HepG2 (cell line): Measurements from ENCODE around the gene SYNGR2. TPM values are rescaled to one million over a fixed set of nuclear protein-coding genes. Genes with fewer than 3 reads are reported as not detected.

Experiments
- ATAD3A ChIP-seq: sonication (generic); formaldehyde crosslinking; IDR thresholded peaks from 2 replicates; pipeline ENCODE4 v1.4.0; 2020; ENCODE audit warnings: missing genetic modification reagents
- ATF7 ChIP-seq, 2 experiments: fragments of 450-650 bp in 1 of 2; sonication (generic) in 1 of 2; formaldehyde crosslinking in 1 of 2; IDR thresholded peaks; 2 replicates each; pipeline versions ENCODE4 v1.4.0 to v1.6.1; 2016 to 2020; ENCODE audit warnings: antibody characterized with exemption in 1 of 2, mild to moderate bottlenecking in 1 of 2, missing genetic modification reagents in 1 of 2
- FOSL2 ChIP-seq: sonication (generic); formaldehyde crosslinking; IDR thresholded peaks from 2 replicates; pipeline ENCODE4 v1.4.0; 2020; ENCODE audit warnings: missing genetic modification reagents
- KLF15 ChIP-seq: sonication (generic); formaldehyde crosslinking; IDR thresholded peaks from 2 replicates; pipeline ENCODE4 v1.8.1; 2023; ENCODE audit warnings: borderline replicate concordance, mild to moderate bottlenecking, inconsistent platforms, missing genetic modification reagents, mixed read lengths
- KMT2B ChIP-seq: IDR thresholded peaks from 2 replicates; pipeline ENCODE4 v1.6.1; 2016; ENCODE audit warnings: missing genetic modification reagents, missing compliant biosample characterization
- MYC ChIP-seq: sonication (generic); formaldehyde crosslinking; IDR thresholded peaks from 2 replicates; pipeline ENCODE4 v1.9.0; 2021; ENCODE audit warnings: missing genetic modification reagents, borderline replicate concordance
- NFYC ChIP-seq: IDR thresholded peaks from 2 replicates; pipeline ENCODE4 v1.6.1; 2016; ENCODE audit warnings: missing genetic modification reagents, missing compliant biosample characterization
- NR2F1 ChIP-seq, 2 experiments: fragments of 450-650 bp in 1 of 2; formaldehyde crosslinking in 1 of 2; IDR thresholded peaks; 2 replicates each; pipeline versions ENCODE4 v1.5.0 to v1.6.1; 2016 to 2020; ENCODE audit warnings: mild to moderate bottlenecking in 1 of 2, missing compliant biosample characterization in 1 of 2, missing genetic modification reagents in 1 of 2, moderate library complexity in 1 of 2
- SOX6 ChIP-seq, 2 experiments: fragments of 450-650 bp in 1 of 2; sonication (generic) in 1 of 2; formaldehyde crosslinking in 1 of 2; IDR thresholded peaks; 2 replicates each; pipeline versions ENCODE4 v1.4.0 to v1.6.1; 2017 to 2020; ENCODE audit warnings: antibody characterized with exemption in 1 of 2, mild to moderate bottlenecking in 1 of 2, missing genetic modification reagents in 1 of 2
- THAP8 ChIP-seq: sonication (generic); formaldehyde crosslinking; IDR thresholded peaks from 2 replicates; pipeline ENCODE4 v1.5.1; 2020; ENCODE audit warnings: missing genetic modification reagents, mild to moderate bottlenecking, borderline replicate concordance
- ZBTB2 ChIP-seq: sonication (generic); formaldehyde crosslinking; IDR thresholded peaks from 2 replicates; pipeline ENCODE4 v1.8.0; 2022; ENCODE audit warnings: low read depth, missing genetic modification reagents
- ZNF12 ChIP-seq: sonication (generic); formaldehyde crosslinking; IDR thresholded peaks from 2 replicates; pipeline ENCODE4 v1.5.0; 2020; ENCODE audit warnings: missing genetic modification reagents
- ZNF121 ChIP-seq: sonication (generic); formaldehyde crosslinking; IDR thresholded peaks from 2 replicates; pipeline ENCODE4 v1.5.0; 2020; ENCODE audit warnings: mild to moderate bottlenecking, missing genetic modification reagents
- ZNF335 ChIP-seq: sonication (generic); formaldehyde crosslinking; IDR thresholded peaks from 2 replicates; pipeline ENCODE4 v1.4.0; 2020; ENCODE audit warnings: missing genetic modification reagents
- ZNF430 ChIP-seq: sonication (generic); formaldehyde crosslinking; IDR thresholded peaks from 2 replicates; pipeline ENCODE4 v1.9.0; 2021; ENCODE audit warnings: mild to moderate bottlenecking, missing genetic modification reagents
- ZNF446 ChIP-seq: sonication (generic); formaldehyde crosslinking; IDR thresholded peaks from 2 replicates; pipeline ENCODE4 v1.5.0; 2020; ENCODE audit warnings: mild to moderate bottlenecking, missing genetic modification reagents
- ZNF572 ChIP-seq: sonication (generic); formaldehyde crosslinking; IDR thresholded peaks from 2 replicates; pipeline ENCODE4 v1.5.1; 2020; ENCODE audit warnings: mild to moderate bottlenecking, missing genetic modification reagents
- ZNF589 ChIP-seq: sonication (generic); formaldehyde crosslinking; conservative IDR thresholded peaks from 2 replicates; pipeline ENCODE4 v1.8.0; 2022; ENCODE audit warnings: mild to moderate bottlenecking, moderate library complexity, missing genetic modification reagents
- ZNF780A ChIP-seq: sonication (generic); formaldehyde crosslinking; IDR thresholded peaks from 2 replicates; pipeline ENCODE4 v1.8.0; 2022; ENCODE audit warnings: mild to moderate bottlenecking, missing genetic modification reagents, moderate library complexity
- ZNF816 ChIP-seq: sonication (generic); formaldehyde crosslinking; IDR thresholded peaks from 2 replicates; pipeline ENCODE4 v1.8.0; 2022; ENCODE audit warnings: missing genetic modification reagents, mild to moderate bottlenecking, borderline replicate concordance
- ZSCAN30 ChIP-seq: sonication (generic); formaldehyde crosslinking; IDR thresholded peaks from 2 replicates; pipeline ENCODE4 v1.5.0; 2020; ENCODE audit warnings: mild to moderate bottlenecking, missing genetic modification reagents
- polyA plus RNA-seq, 8 experiments: library from polyadenylated mRNA; depleted of rRNA in 3 of 8; stranded (reverse) in 7 of 8; unstranded in 1 of 8; fragments of >200 nt; fragmentation: Illumina TruSeq in 4 of 8; extraction: Trizol in 4 of 8; gene quantifications; 2 replicates each; pipeline versions ENCODE4 v1.2.1 to v1.2.3, GENCODE V29; 2011 to 2016; ENCODE audit warnings: low read depth in 4 of 8, missing spikeins in 1 of 8, mixed read lengths in 1 of 8; ENCODE audit not compliant: insufficient read depth in 1 of 8
- total RNA-seq, 5 experiments: library from RNA; depleted of rRNA; stranded (reverse); fragments of >200 nt; fragmentation: Illumina TruSeq; extraction: Trizol; gene quantifications; 2 replicates each; pipeline ENCODE4 v1.2.3, GENCODE V29; 2016; ENCODE audit warnings: low read depth in 1 of 5
- TF ChIP-seq, protein P1 (sequence below): sonication (generic); formaldehyde crosslinking; IDR thresholded peaks from 2 replicates; pipeline ENCODE4 v1.8.1; 2022; ENCODE audit warnings: mild to moderate bottlenecking, missing genetic modification reagents
- TF ChIP-seq, protein P2 (sequence below): sonication (generic); formaldehyde crosslinking; IDR thresholded peaks from 2 replicates; pipeline ENCODE4 v1.4.0; 2020; ENCODE audit warnings: missing genetic modification reagents
- TF ChIP-seq, protein P3 (sequence below): sonication (generic); formaldehyde crosslinking; IDR thresholded peaks from 2 replicates; pipeline ENCODE4 v1.8.1; 2023; ENCODE audit warnings: missing genetic modification reagents, mild to moderate bottlenecking, borderline replicate concordance

The SYNGR2 gene
- total and polyA plus RNA-seq, 2 of the 13 experiments (the other 11 are each of a cell fraction or from before 2014, with no cell fraction given), result 46.7 to 170 TPM

DNA sequence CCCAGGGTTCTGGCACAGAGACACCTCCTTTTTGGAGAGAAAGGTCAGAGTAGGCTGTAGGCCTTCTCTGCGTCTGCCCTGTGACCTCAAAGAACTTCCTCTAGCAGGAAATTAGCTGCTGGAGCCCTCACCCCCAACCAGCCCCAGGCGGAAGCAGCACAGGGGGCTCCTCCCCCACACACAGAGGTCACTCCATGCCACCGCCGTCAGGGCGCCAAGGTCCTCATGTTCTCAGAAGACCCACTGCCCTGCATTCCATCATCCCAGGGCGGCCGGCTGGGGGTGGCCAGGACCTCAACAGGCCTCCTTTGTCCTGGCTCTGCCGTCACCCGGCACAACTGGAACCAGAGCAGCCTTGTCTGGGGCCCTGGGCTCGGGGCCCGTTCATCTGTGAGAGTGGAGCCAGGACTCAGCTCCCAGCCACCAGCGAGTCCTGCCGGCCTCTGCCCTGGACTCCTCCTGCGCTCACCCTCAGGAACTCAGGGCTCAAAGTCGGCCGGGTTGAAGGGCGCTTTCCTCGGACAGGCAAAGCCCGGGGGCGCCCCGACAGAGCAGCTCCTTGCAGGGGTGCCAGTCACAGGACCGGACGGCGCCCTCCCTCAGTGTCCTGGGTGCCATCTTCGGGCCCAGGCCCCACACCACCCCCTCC lies 41.0 kb upstream of the SYNGR2 start (continued):
- TF ChIP-seq NR2F1 (CRISPR knock-in tag; IDR thresholded peaks at IDR 0.05) (peak; percentile 59 to 75; a peak in 3 of 4 replicates), FOSL2 (CRISPR knock-in tag) (no peak; the same call in 1 of the 2 replicates), ZNF572 (peak; percentile 46; the same call in 1 of the 2 replicates), ZNF430 (CRISPR knock-in tag) (peak; percentile 64; the same call in 1 of the 2 replicates), ATAD3A (CRISPR knock-in tag) (no peak), ZNF780A (CRISPR knock-in tag) (no peak), NFYC (CRISPR knock-in tag) (peak; percentile 28; the same call in 1 of the 2 replicates), ZNF446 (CRISPR knock-in tag) (no peak), ZBTB2 (CRISPR knock-in tag) (no peak), KLF15 (CRISPR knock-in tag) (no peak; the same call in 1 of the 2 replicates), THAP8 (CRISPR knock-in tag) (no peak), SOX6 (IDR thresholded peaks at IDR 0.05) (no peak), SOX6 (CRISPR knock-in tag; IDR thresholded peaks at IDR 0.05) (no peak), ZNF589 (CRISPR knock-in tag) (0 out of 2 replicates have a peak, but pooled peaks have one; percentile 37), ZNF816 (CRISPR knock-in tag) (peak; percentile 62; the same call in 1 of the 2 replicates), ZNF12 (CRISPR knock-in tag) (peak; percentile 41; the same call in 1 of the 2 replicates), ZNF335 (CRISPR knock-in tag) (0 out of 2 replicates have a peak, but pooled peaks have one; percentile 37), KMT2B (no peak; the same call in 1 of the 2 replicates), ZSCAN30 (CRISPR knock-in tag) (no peak), ZNF121 (CRISPR knock-in tag) (peak; percentile 13; the same call in 1 of the 2 replicates), ATF7 (IDR thresholded peaks at IDR 0.05) (no peak), ATF7 (CRISPR knock-in tag; IDR thresholded peaks at IDR 0.05) (peak; percentile 65), MYC (CRISPR knock-in tag) (peak; percentile 91; the same call in 1 of the 2 replicates)
- TF ChIP-seq, protein P1, sequence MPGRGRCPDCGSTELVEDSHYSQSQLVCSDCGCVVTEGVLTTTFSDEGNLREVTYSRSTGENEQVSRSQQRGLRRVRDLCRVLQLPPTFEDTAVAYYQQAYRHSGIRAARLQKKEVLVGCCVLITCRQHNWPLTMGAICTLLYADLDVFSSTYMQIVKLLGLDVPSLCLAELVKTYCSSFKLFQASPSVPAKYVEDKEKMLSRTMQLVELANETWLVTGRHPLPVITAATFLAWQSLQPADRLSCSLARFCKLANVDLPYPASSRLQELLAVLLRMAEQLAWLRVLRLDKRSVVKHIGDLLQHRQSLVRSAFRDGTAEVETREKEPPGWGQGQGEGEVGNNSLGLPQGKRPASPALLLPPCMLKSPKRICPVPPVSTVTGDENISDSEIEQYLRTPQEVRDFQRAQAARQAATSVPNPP, result no peak
- TF ChIP-seq, protein P2, sequence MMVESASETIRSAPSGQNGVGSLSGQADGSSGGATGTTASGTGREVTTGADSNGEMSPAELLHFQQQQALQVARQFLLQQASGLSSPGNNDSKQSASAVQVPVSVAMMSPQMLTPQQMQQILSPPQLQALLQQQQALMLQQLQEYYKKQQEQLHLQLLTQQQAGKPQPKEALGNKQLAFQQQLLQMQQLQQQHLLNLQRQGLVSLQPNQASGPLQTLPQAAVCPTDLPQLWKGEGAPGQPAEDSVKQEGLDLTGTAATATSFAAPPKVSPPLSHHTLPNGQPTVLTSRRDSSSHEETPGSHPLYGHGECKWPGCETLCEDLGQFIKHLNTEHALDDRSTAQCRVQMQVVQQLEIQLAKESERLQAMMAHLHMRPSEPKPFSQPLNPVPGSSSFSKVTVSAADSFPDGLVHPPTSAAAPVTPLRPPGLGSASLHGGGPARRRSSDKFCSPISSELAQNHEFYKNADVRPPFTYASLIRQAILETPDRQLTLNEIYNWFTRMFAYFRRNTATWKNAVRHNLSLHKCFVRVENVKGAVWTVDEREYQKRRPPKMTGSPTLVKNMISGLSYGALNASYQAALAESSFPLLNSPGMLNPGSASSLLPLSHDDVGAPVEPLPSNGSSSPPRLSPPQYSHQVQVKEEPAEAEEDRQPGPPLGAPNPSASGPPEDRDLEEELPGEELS (CRISPR knock-in tag), result peak; percentile 68
- TF ChIP-seq, protein P3, sequence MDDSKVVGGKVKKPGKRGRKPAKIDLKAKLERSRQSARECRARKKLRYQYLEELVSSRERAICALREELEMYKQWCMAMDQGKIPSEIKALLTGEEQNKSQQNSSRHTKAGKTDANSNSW, result no peak
